Rectal smooth muscle tissue (tissue), 1 donor: ENCODE data around the gene ACAP3.
A peak's percentile ranks its signal among the peaks of the same experiment; 100 is the strongest.

Source experiments
- H3K27ac ChIP-seq: one replicate; pipeline ENCODE4 v1.7.0; 2013; ENCODE audit warnings: low read depth, low read length, inconsistent platforms
- H3K27me3 ChIP-seq: one replicate; pipeline ENCODE4 v1.7.0; 2013; ENCODE audit warnings: low read length; ENCODE audit not compliant: control insufficient read depth, insufficient read depth
- H3K36me3 ChIP-seq: one replicate; pipeline ENCODE4 v1.7.0; 2013; ENCODE audit warnings: low read length; ENCODE audit not compliant: control insufficient read depth, insufficient read depth
- H3K4me1 ChIP-seq: one replicate; pipeline ENCODE4 v1.7.0; 2013; ENCODE audit warnings: low read length; ENCODE audit not compliant: control insufficient read depth, insufficient read depth
- H3K4me3 ChIP-seq: one replicate; pipeline ENCODE4 v1.7.0; 2013; ENCODE audit warnings: low read length
- H3K9ac ChIP-seq: one replicate; pipeline ENCODE4 v1.7.0; 2013; ENCODE audit warnings: low read length

ACAP3 gene

DNA sequence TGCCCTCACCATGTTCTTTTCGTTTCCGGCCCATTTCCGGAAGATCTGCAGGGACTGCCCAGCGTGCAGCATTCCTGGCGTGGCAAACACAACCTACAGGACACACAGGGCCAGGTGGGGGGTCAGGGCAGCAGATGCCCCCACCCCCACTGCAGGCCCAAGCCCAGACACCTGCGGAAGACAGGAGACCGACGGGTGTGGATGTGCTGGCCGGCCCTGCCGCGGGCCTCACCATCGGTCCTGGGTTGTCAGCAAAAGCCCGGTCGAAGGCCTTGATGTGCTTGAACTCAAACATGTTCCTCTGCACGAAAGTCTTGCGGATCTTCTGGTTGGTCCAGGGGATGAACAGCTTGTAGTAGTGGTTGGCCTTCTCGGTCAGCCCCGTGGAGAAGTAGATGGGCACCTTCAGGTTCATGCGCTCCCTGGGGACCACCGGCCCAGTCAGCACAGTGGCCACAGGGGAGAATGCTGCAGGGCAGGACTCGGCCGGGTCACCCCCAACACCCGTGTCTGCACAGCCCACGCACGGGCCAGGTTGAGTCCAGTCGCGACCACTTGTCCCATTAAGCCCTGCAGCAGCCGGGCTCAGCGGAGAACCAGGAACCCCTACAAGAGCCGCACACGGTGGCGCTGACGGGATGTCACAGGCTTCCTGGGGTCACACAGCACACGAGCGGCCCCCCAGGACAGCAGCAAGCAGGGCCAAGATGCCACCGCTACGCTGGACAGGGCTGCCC, 5.9 kb upstream of the ACAP3 start:
- Histone ChIP-seq H3K9ac (no peak overlapping the region), H3K27ac (no peak overlapping the region), H3K4me3 (no peak overlapping the region), H3K27me3 (no peaks in the 10 kb centered on the region), H3K36me3 (peaks cover 20% of the 10 kb centered on the region), H3K4me1 (peaks cover 11% of the 10 kb centered on the region)

DNA sequence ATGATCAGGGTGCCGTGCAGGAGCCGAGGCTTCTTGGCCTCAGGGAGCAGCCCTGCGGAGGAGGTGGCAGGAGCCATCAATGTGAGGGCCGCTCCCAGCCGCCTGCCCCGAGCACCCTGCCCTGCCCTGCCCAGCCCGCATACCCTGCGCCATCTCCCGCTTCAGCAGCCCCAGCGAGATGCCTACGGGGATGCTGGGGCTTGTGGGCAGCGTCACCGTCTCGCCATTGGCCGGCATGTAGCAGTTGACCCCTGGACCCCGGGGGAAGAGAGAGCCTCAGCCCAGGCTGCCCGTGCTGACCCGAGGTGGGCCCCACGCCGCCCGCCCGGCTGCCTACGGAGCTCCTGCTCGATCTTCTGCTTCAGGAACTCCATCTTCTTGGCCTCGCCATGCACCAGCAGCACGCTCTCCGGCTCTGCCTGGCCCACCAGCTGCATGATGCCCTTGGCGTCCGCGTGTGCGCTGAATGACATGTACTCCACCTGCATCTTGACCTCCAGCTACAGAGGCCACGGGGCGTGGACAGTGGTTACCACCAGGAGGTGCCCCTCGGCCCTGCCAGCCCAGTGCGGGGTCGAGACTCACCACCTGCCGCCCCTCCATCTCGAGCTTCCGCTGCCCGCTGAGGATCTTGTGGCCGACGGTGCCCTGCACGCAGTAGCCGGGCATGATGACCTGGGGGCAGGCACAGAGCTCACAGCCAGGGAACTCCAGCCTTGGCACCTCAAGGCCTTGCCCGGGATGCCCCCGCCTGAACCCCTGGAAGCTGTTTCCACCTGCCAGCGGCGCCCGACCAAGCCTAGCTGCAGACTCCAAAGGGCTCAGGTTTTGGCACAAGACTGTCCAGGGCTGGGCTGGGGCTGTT, 5.0 kb upstream of the ACAP3 start:
- no peak overlapping the region for H3K9ac ChIP-seq
- peaks cover 9% of the 10 kb centered on the region for H3K4me1 ChIP-seq
- no peak overlapping the region for H3K4me3 ChIP-seq
- no peaks in the 10 kb centered on the region for H3K27me3 ChIP-seq
- no peak overlapping the region for H3K27ac ChIP-seq
- H3K36me3 ChIP-seq, result peaks cover 20% of the 10 kb centered on the region

DNA sequence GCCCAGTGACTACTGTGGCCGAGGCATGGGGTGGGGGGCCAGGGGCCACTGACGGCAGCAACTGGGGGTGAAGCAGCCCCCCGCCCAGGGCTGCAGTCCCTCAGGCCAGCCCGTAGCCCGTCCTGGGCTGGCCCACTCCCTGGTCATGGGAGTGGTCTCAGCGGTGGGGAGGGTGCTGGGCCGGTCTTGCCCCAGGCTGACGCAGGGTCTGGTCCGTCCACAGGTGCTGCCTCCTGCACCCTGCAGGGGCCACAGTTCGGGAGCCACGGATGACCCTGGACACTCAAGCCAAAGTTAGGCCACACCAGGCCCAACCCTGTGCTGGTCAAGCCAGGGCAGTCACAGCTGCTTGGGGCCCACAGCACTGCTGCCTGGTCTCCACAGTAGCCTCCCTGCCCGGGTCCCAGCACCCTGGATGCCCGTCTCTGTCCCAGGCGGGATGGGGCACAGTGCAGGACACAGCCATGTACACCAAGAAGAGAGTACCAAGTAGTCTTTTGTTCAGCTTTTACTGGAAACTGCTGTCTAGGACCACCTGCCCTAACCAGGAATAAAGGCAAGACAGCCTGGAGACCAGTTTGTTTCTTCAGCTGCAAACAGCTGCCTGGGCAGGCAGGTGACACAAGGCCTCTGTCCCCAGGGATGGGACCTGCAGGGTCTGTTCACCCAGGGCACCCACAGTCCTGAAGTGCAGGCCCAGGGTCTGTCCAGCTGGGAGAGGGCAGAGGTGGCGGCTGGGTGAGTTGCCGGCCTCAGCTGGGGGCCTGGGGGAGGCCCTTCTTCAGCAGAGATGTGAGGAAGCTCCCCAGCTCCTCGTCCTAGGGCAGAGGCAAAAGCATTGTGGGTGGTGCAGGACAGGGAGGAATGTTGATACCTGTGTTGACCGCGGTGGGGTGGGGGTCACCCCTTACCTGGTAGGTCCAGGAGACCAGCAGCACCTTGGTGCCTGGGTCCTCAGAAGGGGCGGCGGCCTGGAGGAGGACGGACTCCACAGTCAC, 3.7 kb upstream of the ACAP3 start:
- H3K27ac ChIP-seq, result no peak overlapping the region
- no peak overlapping the region for H3K4me3 ChIP-seq
- no peaks in the 10 kb centered on the region for H3K27me3 ChIP-seq
- peaks cover 10% of the 10 kb centered on the region for H3K4me1 ChIP-seq
- H3K36me3 ChIP-seq, result peaks cover 20% of the 10 kb centered on the region
- H3K9ac ChIP-seq, result no peak overlapping the region

DNA sequence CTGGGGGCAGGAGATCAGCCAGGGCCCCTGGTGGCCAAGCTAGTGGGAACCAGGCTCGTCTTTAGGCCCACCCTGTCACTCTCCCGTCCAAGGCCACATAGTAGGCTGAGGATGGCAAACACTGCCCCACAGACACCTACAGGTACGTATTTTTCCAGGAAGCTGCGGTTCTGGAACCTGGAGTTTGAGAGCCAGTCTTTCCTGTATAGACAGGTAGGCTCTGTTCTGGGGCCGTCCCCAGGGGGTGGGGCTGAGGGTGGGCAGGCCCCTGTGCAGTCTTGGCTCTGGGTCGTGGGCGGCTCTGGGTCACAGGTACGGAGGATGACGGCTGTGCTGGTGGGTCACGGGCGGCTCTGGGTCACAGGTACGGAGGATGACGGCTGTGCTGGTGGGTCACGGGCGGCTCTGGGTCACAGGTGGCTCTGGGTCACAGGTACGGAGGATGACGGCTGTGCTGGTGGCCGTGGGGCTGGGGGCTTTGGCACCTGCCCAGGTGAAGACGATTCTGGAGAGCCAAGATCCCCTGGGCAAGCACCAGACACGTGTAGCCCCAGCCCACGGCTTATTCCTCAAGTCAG, 2.8 kb upstream of the ACAP3 start:
- Histone ChIP-seq H3K27me3 (no peaks in the 10 kb centered on the region), H3K4me1 (peaks cover 16% of the 10 kb centered on the region), H3K4me3 (no peak overlapping the region), H3K36me3 (peaks cover 20% of the 10 kb centered on the region), H3K27ac (no peak overlapping the region), H3K9ac (no peak overlapping the region)

DNA sequence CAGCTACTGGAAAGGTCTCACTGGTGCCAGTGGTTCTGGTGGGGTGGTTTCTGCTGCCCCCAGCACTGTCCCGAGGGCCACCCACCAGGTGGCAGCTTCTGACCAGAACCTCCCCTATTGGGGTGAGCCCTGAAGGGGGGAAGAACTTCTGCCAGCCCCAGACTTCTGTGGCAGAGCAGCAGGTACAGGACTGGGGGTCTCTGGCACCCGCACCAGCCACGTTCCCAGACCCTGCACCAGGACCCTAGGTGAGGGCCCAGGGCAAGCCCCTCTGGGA, 2.3 kb upstream of the ACAP3 start:
- H3K27ac ChIP-seq, result no peak overlapping the region

DNA sequence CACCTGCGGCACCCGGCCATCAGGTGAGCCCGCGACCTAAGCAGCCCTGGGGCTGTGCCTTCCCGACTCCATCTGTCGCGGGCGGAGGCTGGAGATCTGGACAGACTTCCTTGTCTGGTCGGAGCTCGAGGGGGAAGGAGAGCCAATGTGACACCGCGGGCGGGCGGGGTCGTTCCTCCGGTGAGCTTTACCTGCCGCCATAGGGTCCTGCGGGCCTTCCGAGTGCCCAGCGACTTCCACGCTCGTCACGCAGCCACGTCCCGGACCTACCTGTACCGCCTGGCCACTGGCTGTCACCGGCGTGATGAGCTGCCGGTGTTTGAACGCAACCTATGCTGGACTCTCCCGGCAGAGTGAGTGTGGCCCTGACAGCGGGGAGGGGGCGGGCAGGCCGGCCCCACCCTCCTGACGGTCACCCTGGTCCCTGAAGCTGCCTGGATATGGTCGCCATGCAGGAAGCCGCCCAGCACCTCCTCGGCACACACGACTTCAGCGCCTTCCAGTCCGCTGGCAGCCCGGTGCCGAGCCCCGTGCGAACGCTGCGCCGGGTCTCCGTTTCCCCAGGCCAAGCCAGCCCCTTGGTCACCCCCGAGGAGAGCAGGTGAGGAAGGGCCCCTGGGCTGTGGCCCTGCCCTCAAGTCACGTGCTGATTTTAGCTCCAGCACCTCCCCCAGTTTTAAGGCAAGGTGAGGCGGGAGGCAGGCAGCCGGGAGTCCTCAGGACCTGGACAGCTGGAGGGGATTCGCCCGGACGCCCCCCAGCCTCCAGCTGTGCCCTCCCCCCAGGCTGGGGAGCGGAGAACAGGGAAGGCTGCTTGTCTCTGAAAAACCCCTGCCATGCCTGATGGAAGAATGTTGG, 1.8 kb upstream of the ACAP3 start:
- H3K36me3 ChIP-seq, result peaks cover 18% of the 10 kb centered on the region
- H3K4me3 ChIP-seq, result peak overlapping the region; percentile 71
- H3K27me3 ChIP-seq, result no peaks in the 10 kb centered on the region
- H3K9ac ChIP-seq, result peak overlapping the region; percentile 10
- H3K27ac ChIP-seq, result no peak overlapping the region
- peaks cover 23% of the 10 kb centered on the region for H3K4me1 ChIP-seq

More for the DNA sequence above, 2.3 kb upstream of the ACAP3 start:
- Histone ChIP-seq H3K36me3 (peaks cover 20% of the 10 kb centered on the region), H3K9ac (no peak overlapping the region), H3K4me1 (peaks cover 18% of the 10 kb centered on the region), H3K4me3 (no peak overlapping the region), H3K27me3 (no peaks in the 10 kb centered on the region)

DNA sequence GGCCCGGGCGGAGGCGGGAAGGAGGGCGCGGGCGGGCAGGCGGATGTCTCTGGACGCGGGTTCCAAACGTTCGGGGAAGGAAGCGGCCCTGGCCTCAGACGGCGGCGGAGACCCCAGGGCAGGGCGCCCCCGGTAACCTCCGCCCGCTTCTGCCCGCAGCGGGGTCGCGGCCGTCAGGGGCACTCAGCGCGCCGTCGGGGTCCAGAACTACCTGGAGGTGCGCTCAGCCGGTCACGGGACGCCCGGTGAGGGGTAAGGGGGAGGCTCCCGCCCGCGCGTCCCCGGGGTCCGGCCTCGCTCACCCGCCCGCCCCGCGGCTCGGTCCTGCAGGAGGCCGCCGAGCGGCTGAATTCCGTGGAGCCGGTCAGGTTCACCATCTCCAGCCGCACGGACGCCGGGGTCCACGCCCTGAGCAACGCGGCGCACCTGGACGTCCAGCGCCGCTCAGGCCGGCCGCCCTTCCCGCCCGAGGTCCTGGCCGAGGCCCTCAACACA, 1.1 kb upstream of the ACAP3 start:
- Histone ChIP-seq H3K4me1 (peaks cover 28% of the 10 kb centered on the region), H3K27ac (peak overlapping the region; percentile 88), H3K36me3 (peaks cover 13% of the 10 kb centered on the region), H3K4me3 (peak overlapping the region; percentile 71), H3K9ac (peak overlapping the region; percentile 10), H3K27me3 (no peaks in the 10 kb centered on the region)

DNA sequence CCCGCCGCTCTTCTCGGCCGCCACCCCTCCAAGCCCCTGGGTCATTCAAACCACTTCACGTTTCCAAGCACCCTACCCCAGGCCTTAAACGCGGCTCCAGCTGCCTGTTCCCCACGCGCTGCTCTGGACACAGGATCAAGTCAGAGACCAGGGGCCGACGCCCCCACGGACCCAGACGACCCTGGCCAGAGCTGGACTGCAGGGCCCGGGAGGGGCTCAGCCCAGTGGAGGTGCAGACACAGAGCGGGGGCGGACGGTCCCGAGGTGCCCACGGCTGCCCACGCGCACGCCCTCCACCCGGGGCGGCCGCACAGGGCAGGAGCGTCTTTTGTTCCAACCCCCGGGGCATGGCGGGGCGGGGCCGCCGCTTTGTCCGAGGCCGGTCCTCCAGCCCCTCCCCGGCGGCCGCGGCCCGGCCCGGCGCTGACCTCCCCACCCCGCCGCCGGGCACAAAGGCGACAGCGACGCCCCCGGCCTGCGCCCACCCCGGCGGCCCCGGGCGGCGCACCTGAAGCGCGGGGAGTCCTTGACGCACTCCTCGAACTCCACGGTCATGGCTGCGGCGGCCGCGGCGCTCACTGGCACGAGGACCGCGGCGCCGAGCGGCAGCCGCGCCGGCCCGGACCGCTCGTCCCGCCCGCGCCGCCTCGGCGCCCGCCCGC, 338 bp downstream of the ACAP3 start:
- Histone ChIP-seq H3K4me3 (peak overlapping the region; percentile 66), H3K4me1 (peaks cover 28% of the 10 kb centered on the region), H3K27me3 (no peaks in the 10 kb centered on the region), H3K27ac (peak overlapping the region; percentile 66), H3K9ac (no peak overlapping the region), H3K36me3 (peaks cover 7% of the 10 kb centered on the region)

DNA sequence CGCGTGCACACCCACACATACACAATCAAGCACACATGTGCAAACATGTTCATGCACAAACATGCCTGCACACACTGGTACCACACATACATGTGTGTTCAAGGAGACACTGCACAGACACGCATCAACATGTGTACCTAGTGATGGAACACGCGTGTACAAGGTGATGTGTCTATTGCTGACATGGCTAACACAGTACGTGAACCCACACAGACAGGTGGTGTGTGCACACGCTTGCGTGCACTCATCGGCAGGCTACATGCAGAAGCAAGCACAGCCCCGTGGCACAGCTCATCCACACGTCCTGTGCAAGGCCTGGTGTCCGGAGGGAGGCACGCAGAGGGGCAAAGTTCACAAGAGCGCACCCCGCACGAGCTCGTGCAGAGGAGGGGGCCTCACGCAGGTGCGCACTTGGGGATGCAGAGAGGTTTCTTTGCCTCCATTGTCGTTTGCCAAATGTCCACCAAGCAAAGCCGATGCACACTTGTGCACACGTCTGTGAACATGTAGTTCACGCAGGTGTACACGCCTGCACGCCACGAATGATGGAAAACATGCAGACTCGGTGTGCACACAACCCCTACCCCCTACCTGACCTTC, 969 bp downstream of the ACAP3 start:
- H3K9ac ChIP-seq, result no peak overlapping the region
- H3K27ac ChIP-seq, result peak overlapping the region; percentile 66
- peaks cover 28% of the 10 kb centered on the region for H3K4me1 ChIP-seq
- H3K4me3 ChIP-seq, result peak overlapping the region; percentile 66
- H3K36me3 ChIP-seq, result peaks cover 7% of the 10 kb centered on the region
- no peaks in the 10 kb centered on the region for H3K27me3 ChIP-seq

DNA sequence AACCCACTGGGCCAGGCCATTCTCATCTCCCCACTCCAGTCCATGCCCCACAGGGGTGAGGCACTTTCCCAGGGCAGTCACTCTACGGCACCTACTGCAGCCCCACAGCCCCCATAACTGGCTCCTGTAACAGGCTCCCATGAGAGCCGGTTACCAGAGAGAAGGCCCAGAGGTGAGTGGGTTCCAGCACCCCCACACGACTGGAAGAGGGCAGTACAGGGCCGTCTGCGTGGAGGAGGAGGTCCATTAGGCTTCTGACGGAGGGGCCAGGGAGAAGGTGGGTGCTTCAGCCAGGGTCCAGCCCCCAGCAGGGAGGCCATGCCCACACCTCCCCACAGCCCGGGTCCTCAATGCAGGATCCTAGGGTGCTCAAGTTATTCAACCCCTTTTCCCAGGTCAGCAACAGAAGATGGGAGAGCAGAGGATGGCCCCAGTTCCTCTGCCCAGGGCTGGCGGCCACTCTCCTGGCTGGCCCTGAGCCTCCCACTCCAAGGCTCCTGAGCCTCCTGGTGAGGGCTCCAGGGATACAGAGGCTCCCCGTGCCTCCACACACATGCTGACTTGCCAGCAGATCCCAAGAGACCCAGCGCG, 1.6 kb downstream of the ACAP3 start:
- Histone ChIP-seq H3K27ac (peak overlapping the region; percentile 69), H3K4me3 (peak overlapping the region; percentile 66), H3K36me3 (peaks cover 4% of the 10 kb centered on the region), H3K27me3 (no peaks in the 10 kb centered on the region), H3K9ac (no peak overlapping the region), H3K4me1 (peaks cover 28% of the 10 kb centered on the region)
